H1 (cell line): ENCODE results near the gene AWAT1. TPM values are rescaled to one million over a fixed set of nuclear protein-coding genes. Genes with fewer than 3 reads are reported as not detected.

Experiments used
- ASH2L ChIP-seq: fragments of 200-600, 300-600 bp; sonication (generic); IDR thresholded peaks from one replicate; pipeline ENCODE4 v1.7.1; 2017; ENCODE audit warnings: low read length
- BACH1 ChIP-seq: IDR thresholded peaks from 2 replicates; pipeline ENCODE4 v1.6.1; 2012; ENCODE audit warnings: low read length, improper control_type of control experiment
- FOSL1 ChIP-seq: IDR thresholded peaks from 2 replicates; pipeline ENCODE4 v1.6.1; 2011; ENCODE audit warnings: mild to moderate bottlenecking, low read depth, low read length, moderate library complexity; ENCODE audit not compliant: insufficient read depth
- polyA plus RNA-seq, 7 experiments: library from polyadenylated mRNA; depleted of rRNA in 3 of 7; stranded (reverse) in 5 of 7; unstranded in 2 of 7; fragments of >200 nt in 5 of 7; fragments of 200-250 nt in 2 of 7; gene quantifications; 1 replicate in 5 of 7; 2 replicates in 1 of 7; 4 replicates in 1 of 7; pipeline versions ENCODE4 v1.2.1 to v1.2.3, GENCODE V29; 2011 to 2013; ENCODE audit warnings: missing spikeins in 2 of 7, mixed read lengths in 2 of 7
- total RNA-seq: library from RNA; stranded (reverse); fragmentation: NEBNext Ultra II Directional; extraction: Animal tissue kit (Norgen Biotek cat#: 25700); gene quantifications from 2 replicates; pipeline ENCODE4 v1.2.1, GENCODE V29; 2021
- TF ChIP-seq, protein P1 (sequence below), 3 experiments: IDR thresholded peaks; 1 replicate in 2 of 3; 2 replicates in 1 of 3; pipeline versions ENCODE4 v1.5.1 to v1.6.1; 2011; ENCODE audit warnings: low read length in 3 of 3, mild to moderate bottlenecking in 3 of 3, inconsistent platforms in 2 of 3, low read depth in 1 of 3, moderate library complexity in 1 of 3; ENCODE audit not compliant: insufficient read depth in 1 of 3; ENCODE audit errors: control extremely low read depth in 1 of 3

The AWAT1 gene
- total and polyA plus RNA-seq, 2 of the 8 experiments (the other 6 are each of a cell fraction or from before 2014, with no cell fraction given), result not detected

DNA sequence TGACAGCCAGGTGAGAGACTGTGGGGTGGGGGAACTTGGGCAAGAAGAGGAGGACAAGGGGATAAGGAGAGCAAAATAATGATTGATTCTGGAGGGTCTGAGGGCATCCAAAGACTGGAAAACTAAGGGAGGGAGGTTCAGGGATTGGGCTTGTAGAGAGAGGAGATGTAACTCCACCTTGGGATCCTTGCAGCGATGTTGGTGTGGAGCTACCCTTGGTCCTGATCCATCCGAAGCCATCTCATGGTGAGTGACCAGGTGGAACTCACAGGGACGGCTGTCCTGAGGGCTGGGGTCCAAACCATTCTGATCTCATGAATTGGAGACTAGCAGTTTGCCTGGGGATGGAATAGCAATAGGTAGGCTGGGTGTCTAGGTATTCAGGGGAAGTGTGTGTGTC is 46.1 kb downstream of the AWAT1 start (continued):
- TF ChIP-seq, protein P1, sequence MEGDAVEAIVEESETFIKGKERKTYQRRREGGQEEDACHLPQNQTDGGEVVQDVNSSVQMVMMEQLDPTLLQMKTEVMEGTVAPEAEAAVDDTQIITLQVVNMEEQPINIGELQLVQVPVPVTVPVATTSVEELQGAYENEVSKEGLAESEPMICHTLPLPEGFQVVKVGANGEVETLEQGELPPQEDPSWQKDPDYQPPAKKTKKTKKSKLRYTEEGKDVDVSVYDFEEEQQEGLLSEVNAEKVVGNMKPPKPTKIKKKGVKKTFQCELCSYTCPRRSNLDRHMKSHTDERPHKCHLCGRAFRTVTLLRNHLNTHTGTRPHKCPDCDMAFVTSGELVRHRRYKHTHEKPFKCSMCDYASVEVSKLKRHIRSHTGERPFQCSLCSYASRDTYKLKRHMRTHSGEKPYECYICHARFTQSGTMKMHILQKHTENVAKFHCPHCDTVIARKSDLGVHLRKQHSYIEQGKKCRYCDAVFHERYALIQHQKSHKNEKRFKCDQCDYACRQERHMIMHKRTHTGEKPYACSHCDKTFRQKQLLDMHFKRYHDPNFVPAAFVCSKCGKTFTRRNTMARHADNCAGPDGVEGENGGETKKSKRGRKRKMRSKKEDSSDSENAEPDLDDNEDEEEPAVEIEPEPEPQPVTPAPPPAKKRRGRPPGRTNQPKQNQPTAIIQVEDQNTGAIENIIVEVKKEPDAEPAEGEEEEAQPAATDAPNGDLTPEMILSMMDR (IDR thresholded peaks at IDR 0.05; ENCODE audit: control extremely low read depth in 1 of 3, insufficient read depth in 1 of 3, low read depth in 1 of 3, low read length in 3 of 3), result no peak
- TF ChIP-seq BACH1, result no peak
- TF ChIP-seq ASH2L, result no peak
- no peak for TF ChIP-seq FOSL1
